ENCODE data around the gene NTM.

DNA sequence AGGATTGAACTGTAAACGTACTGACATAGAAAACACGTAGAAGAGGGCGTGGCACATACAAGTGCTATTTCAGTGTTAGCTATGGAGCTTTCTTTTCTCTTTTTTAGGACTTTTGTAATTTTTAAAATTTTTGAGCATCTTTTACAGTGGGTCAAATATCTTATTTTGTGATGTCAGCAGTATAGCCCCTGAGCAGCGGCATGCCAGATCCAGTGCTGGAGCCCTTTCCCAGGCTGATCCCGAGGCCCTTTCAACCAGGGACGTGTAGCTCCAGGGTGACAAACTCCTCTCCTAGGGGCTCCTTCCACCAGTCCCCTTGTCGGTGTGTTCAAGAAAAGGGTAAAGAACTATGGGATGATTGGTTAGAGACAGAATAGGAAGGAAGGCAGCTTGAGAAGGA is 777.0 kb downstream of the NTM start:
- TF ChIP-seq, protein P1, sequence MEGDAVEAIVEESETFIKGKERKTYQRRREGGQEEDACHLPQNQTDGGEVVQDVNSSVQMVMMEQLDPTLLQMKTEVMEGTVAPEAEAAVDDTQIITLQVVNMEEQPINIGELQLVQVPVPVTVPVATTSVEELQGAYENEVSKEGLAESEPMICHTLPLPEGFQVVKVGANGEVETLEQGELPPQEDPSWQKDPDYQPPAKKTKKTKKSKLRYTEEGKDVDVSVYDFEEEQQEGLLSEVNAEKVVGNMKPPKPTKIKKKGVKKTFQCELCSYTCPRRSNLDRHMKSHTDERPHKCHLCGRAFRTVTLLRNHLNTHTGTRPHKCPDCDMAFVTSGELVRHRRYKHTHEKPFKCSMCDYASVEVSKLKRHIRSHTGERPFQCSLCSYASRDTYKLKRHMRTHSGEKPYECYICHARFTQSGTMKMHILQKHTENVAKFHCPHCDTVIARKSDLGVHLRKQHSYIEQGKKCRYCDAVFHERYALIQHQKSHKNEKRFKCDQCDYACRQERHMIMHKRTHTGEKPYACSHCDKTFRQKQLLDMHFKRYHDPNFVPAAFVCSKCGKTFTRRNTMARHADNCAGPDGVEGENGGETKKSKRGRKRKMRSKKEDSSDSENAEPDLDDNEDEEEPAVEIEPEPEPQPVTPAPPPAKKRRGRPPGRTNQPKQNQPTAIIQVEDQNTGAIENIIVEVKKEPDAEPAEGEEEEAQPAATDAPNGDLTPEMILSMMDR (conservative IDR thresholded peaks at IDR 0.05), result no peak
- no peak for TF ChIP-seq ZFX (IDR thresholded peaks at IDR 0.05)

Measured in C4-2B (cell line).